PC-9 (cell line): ENCODE results near the gene DSG2. TPM values are rescaled to one million over a fixed set of nuclear protein-coding genes. Genes with fewer than 3 reads are reported as not detected.

Source experiments
- BruUV-seq: library from RNA; stranded (reverse); fragments of 400-500 nt; replicated peaks from 2 replicates; lab custom pipeline; 2021; lab: Mats Ljungman, UMichigan
- CTCF ChIA-PET: fragments of 300-600 bp; sonication (Branson Sonifier 250); formaldehyde crosslinking; loops from one replicate; lab custom pipeline; 2022; ENCODE audit warnings: antibody characterized with exemption; lab: Charles Lee
- POLR2A ChIA-PET: fragments of 300-600 bp; sonication (Branson Sonifier 250); formaldehyde crosslinking; loops from one replicate; lab custom pipeline; 2022; ENCODE audit warnings: antibody characterized with exemption; ENCODE audit not compliant: unreplicated experiment; lab: Charles Lee
- DNase-seq, 2 experiments: peaks; one replicate each; pipeline versions ENCODE4 v3.0.0 to v3.0.0-alpha.2; 2015 to 2022; ENCODE audit warnings: mixed read lengths in 1 of 2
- H2AFZ ChIP-seq: fragments of 200-600 bp; sonication (generic); 2 replicates; pipeline ENCODE4 v1.8.1; 2017; ENCODE audit warnings: antibody characterized with exemption
- H3F3A ChIP-seq: fragments of 200-600 bp; sonication (generic); 2 replicates; pipeline ENCODE4 v1.8.1; 2017; ENCODE audit warnings: antibody characterized with exemption, mild to moderate bottlenecking, low read depth; ENCODE audit not compliant: insufficient read depth
- H3K27ac ChIP-seq: fragments of 200-600 bp; sonication (generic); 2 replicates; pipeline ENCODE4 v1.6.1; 2016; ENCODE audit warnings: mixed run types
- H3K27me3 ChIP-seq: fragments of 200-600 bp; sonication (generic); 2 replicates; pipeline ENCODE4 v1.6.1; 2016; ENCODE audit warnings: low read depth, mixed run types; ENCODE audit not compliant: insufficient read depth
- H3K36me3 ChIP-seq: fragments of 200-600 bp; sonication (generic); 2 replicates; pipeline ENCODE4 v1.6.1; 2016; ENCODE audit warnings: low read depth, mixed run types
- H3K4me1 ChIP-seq: fragments of 200-600 bp; sonication (generic); replicated peaks from 2 replicates; pipeline ENCODE4 v1.6.1; 2016; ENCODE audit warnings: mixed run types; ENCODE audit not compliant: insufficient read depth
- H3K4me2 ChIP-seq: fragments of 200-600 bp; sonication (generic); 2 replicates; pipeline ENCODE4 v1.6.1; 2017; ENCODE audit warnings: mixed run types
- H3K4me3 ChIP-seq: fragments of 200-600 bp; sonication (generic); 2 replicates; pipeline ENCODE4 v1.6.1; 2016; ENCODE audit warnings: mixed run types
- H3K79me2 ChIP-seq: fragments of 200-600 bp; sonication (generic); 2 replicates; pipeline ENCODE4 v1.6.1; 2017; ENCODE audit warnings: low read depth, mixed run types
- H3K9me2 ChIP-seq: fragments of 200-600 bp; sonication (generic); 2 replicates; pipeline ENCODE4 v1.8.1; 2017; ENCODE audit warnings: mild to moderate bottlenecking; ENCODE audit not compliant: insufficient read depth
- H3K9me3 ChIP-seq: fragments of 200-600 bp; sonication (generic); 2 replicates; pipeline ENCODE4 v1.8.1; 2016; ENCODE audit warnings: low read depth; ENCODE audit not compliant: insufficient read depth
- H4K20me1 ChIP-seq: fragments of 200-600 bp; sonication (generic); 2 replicates; pipeline ENCODE4 v1.8.1; 2017; ENCODE audit not compliant: insufficient read depth
- CTCF ChIP-seq: fragments of 200-600 bp; sonication (generic); conservative IDR thresholded peaks from 2 replicates; pipeline ENCODE4 v1.6.1; 2017; ENCODE audit warnings: mixed run types, antibody characterized with exemption, mild to moderate bottlenecking, moderate library complexity
- EZH2 ChIP-seq: fragments of 200-600 bp; sonication (generic); IDR thresholded peaks from 2 replicates; pipeline ENCODE4 v1.8.0; 2017; ENCODE audit warnings: antibody characterized with exemption, low read depth
- intact Hi-C: fragments of 100-400 bp; cut with micrococcal nuclease; formaldehyde crosslinking; loops from one replicate; pipeline ENCODE4 v1.10.0; 2022; ENCODE audit not compliant: unreplicated experiment
- total RNA-seq: library from RNA; stranded (reverse); gene quantifications from 2 replicates; pipeline ENCODE4 v1.2.3, GENCODE V29; 2021

DSG2 gene
- total RNA-seq, 1 experiment from 2014 or later, result 90.1 TPM

- TSS peak; percentile 77 for BruUV-seq
- CTCF ChIA-PET, result no interaction called here
- H3K27ac ChIP-seq, result no peak overlapping the region
Measured at GRCh38 chr18:31497404-31497835, 557 bp upstream of the DSG2 start.

GRCh38 chr18:31498574-31499524 lies 872 bp downstream of the DSG2 start:
- Histone ChIP-seq H3K79me2 (peaks cover 55% of the 10 kb centered on the region), H3K9me3 (no peaks in the 10 kb centered on the region), H4K20me1 (no peaks in the 10 kb centered on the region), H3K4me2 (peak overlapping the region; percentile 91), H3K36me3 (no peaks in the 10 kb centered on the region), H3F3A (0 out of 2 replicates have a peak, but pooled peaks cover 3% of the 10 kb centered on the region), H3K27me3 (no peaks in the 10 kb centered on the region), H3K9me2 (no peaks in the 10 kb centered on the region), H3K4me1 (peaks cover 12% of the 10 kb centered on the region), H3K27ac (peak overlapping the region; percentile 82), H2AFZ (peak overlapping the region; percentile 75), H3K4me3 (peak overlapping the region; percentile 96)
- TSS peak; percentile 58 for BruUV-seq
- DNase-seq, result no peak
- TF ChIP-seq CTCF (no peak), EZH2 (no peak)
- intact Hi-C loops, result loop anchor here (2.0 kb wide), 2 partner anchors 14 to 74 kb away; no protein-coding TSS in a partner anchor
- CTCF ChIA-PET, result no interaction called here
- POLR2A ChIA-PET, result interaction anchor here (0.6 kb wide), 1 partner anchor 8 kb away, joined by 9 read pairs; no protein-coding TSS in a partner anchor

More at GRCh38 chr18:31497404-31497835, 557 bp upstream of the DSG2 start:
- peaks cover 40% of the 10 kb centered on the region for H3K79me2 ChIP-seq
- H2AFZ ChIP-seq, result no peak overlapping the region
- peaks cover 14% of the 10 kb centered on the region for H3K4me1 ChIP-seq
- TF ChIP-seq CTCF (no peak), EZH2 (no peak)
- intact Hi-C loops, result no loop called here
- no peaks in the 10 kb centered on the region for H3K27me3 ChIP-seq
- no peaks in the 10 kb centered on the region for H3K36me3 ChIP-seq
- H3F3A ChIP-seq, result 0 out of 2 replicates have a peak, but pooled peaks cover 3% of the 10 kb centered on the region
- no peaks in the 10 kb centered on the region for H3K9me2 ChIP-seq
- POLR2A ChIA-PET, result no interaction called here
- DNase-seq, result no peak
- peak overlapping the region; percentile 91; the same call in 1 of the 2 replicates for H3K4me2 ChIP-seq
- H3K9me3 ChIP-seq, result no peaks in the 10 kb centered on the region
- peak overlapping the region; percentile 96; the same call in 1 of the 2 replicates for H3K4me3 ChIP-seq
- H4K20me1 ChIP-seq, result no peaks in the 10 kb centered on the region

- Histone ChIP-seq H3K9me2 (no peaks in the 10 kb centered on the region), H3F3A (0 out of 2 replicates have a peak, but pooled peaks cover 3% of the 10 kb centered on the region), H3K27me3 (no peaks in the 10 kb centered on the region), H3K9me3 (no peaks in the 10 kb centered on the region), H2AFZ (no peak overlapping the region), H3K79me2 (peaks cover 65% of the 10 kb centered on the region), H3K4me2 (peak overlapping the region; percentile 91; the same call in 1 of the 2 replicates), H3K4me1 (peaks cover 12% of the 10 kb centered on the region), H3K27ac (no peak overlapping the region), H3K4me3 (no peak overlapping the region), H3K36me3 (no peaks in the 10 kb centered on the region), H4K20me1 (no peaks in the 10 kb centered on the region)
- BruUV-seq, result no TSS peak
- ChIA-PET POLR2A (no interaction called here), CTCF (no interaction called here)
- TF ChIP-seq CTCF, result no peak
- intact Hi-C loops, result no loop called here
- no peak for DNase-seq
Measured at GRCh38 chr18:31500051-31500688, 2.2 kb downstream of the DSG2 start.
